GM19043 (cell line): ENCODE data around the gene HNRNPA0.

Experiments used
- ATAC-seq: cut with Tn5 transposase; IDR thresholded peaks from one replicate; pipeline ENCODE4 v1.9.1; 2021; ENCODE audit warnings: low read depth; ENCODE audit not compliant: unreplicated experiment

HNRNPA0 gene

DNA sequence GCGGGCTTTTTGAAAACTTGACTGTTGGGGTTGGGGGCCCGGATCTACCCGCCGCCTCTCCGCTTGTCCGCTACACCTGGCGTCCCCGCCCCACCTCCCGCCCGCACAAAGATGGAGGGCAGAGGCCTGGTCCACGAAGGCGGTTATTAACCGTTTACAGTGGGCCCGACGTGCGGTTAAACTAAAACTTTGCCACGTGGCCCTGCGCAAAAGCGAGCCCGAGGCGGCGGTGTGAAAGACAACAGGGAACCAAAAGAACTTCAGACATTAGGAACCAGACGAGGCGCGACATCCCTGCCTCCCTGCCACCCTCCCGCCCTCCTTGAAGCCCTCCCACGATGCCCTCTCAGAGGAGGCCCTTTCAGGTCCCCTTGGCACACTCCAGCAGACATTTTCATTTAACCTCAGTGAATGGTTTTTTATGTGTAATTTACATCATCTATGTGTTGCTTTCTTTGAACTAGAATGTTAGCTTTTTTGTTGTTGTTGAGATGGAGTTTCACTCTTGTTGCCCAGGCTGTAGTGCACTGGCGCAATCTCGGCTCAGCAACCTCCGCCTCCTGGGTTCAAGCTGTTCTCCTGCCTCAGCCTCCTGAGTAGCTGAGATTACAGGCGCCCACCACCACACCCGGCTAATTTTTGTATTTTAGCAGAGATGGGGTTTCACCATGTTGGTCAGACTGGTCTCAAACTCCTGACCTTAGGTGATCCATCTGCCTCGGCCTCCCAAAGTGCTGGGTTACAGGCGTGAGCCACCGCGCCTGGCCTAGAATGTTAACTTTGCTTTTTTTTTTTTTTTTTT, 999 bp upstream of the HNRNPA0 start:
- peak; percentile 5 for ATAC-seq

- ATAC-seq: peak; percentile 1
Measured at GRCh38 chr5:137753691-137754187, 424 bp downstream of the HNRNPA0 start.

DNA sequence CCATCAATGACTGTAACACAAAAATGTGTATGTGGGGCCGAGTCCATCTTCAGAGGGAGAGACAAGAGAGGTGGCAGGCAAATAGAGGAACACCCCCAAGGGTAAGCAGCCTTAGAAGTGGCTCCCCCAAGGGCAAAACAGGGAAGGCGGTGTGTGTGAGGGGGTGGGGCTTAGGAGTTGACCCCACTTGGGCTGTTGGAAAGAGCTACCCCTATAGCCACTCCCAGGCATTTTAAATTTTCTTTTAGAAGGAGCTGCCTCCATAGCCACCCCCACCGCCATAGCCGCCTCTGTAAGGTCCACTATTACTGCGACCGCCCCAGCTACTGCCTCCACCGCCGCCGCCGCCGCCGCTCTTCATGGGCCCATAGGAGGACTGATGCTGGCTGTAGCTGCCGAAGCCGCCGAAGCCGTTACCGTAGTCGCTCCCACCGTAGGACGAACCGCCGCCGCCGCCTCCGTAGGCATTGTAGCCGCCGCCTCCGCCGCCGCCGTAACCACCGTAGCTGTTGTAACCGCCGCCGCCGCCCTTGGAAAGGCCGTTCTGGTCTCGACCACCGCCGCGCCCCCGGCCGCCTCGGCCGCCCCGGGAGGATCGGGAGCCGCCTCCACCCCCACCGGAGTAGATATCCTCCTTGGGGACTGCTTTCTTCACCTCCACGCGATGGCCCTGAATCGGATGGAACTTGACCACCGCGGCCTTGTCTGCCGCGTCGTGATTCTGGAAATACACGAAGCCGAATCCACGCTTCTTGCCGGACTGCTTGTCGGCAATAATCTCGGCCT, 1.1 kb downstream of the HNRNPA0 start:
- ATAC-seq: no peak

DNA sequence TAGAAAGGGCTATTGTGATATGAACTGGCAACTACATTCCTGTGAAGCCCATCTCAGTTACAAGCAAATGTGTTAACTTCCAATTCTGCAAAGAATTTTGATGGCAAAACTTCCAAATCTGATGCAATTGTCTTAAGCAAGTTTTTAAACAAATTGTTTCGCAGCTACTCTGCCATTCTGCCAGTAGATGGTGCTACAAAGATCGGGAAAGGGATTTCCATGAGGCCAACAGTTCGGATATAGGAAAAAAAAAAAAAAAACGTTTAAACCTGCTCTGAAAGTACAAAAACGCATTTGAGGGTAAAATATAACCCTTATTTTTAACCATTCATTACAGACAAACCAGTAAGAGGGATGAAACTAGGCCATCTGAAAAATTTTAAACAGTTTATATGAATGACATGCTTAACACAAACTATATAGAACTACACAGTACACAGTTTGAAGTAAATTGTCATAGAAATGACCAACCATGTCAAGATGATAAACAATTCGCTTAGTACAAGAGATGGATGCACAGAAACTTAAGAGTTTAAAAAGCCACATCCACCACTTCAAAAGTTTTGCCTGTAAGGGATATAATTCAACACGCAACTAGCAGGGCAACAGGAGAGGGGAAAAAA, 2.2 kb downstream of the HNRNPA0 start:
- ATAC-seq: no peak

DNA sequence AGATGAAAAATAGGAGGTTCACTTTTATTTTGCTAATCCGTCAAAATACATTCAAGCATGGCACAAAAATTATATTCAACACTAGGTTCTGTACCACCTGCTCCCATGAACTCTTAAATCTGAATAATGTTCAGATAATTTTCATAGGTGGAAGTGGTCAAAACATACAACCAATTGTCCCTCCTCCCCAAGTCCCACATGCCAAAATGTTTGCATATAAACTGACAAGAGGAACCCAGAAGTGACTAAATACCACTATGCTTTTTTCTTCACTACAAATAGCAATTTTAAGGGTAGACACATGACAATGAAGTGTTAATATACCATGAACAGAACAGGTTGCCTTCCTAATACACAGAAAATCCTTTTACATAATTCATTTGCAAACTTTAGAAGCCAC, 3.7 kb downstream of the HNRNPA0 start:
- ATAC-seq: no peak

GRCh38 chr5:137747848-137748247, 6.3 kb downstream of the HNRNPA0 start:
- ATAC-seq: no peak

DNA sequence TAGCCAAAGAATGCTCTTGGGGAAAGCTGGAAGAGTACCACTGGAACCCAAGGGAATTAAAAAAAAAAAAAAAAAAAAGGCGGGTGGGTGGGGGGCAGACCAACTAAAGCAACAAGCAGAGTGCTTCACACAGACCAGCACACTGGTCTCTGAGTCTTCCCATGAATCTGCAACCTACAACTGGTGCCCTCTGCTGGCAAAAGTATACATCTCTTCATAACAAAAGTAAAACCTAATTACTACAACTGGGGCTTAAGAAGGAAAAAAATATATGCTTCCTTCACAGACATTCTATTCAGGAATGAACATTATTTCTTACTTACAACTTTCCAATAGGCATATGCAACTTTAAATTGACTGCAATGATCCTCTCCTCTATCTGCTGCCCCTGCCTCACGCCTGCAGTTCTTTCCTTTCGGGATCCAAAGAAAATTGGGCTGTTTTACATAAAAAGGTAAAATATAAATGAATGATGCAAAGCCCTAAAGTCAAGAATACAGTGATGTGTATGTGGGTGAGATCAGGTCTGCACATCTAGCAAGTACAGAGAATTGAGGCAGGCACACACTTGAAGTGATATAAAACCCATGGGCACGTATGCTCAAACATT, 11.0 kb downstream of the HNRNPA0 start:
- no peak for ATAC-seq

GRCh38 chr5:137741718-137742117, 12.4 kb downstream of the HNRNPA0 start:
- ATAC-seq: no peak

DNA sequence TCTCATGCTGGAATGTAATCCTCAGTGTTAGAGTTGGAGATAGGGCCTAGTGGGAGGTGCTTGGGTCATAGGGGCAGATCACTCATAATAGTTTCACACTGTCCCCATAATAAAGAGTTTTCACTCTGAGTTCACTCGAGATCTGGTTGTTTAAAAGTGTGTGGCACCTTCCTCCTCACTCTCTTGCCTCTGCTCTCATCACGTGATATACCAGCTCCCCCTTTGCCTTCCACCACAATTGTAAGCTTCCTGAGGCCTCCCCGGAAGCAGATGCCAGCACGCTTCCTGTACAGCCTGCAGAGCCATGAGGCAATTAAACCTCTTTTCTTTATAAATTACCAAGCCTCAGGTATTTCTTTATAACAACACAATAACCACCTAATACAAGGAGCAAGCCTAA, 14.4 kb downstream of the HNRNPA0 start:
- ATAC-seq: no peak

DNA sequence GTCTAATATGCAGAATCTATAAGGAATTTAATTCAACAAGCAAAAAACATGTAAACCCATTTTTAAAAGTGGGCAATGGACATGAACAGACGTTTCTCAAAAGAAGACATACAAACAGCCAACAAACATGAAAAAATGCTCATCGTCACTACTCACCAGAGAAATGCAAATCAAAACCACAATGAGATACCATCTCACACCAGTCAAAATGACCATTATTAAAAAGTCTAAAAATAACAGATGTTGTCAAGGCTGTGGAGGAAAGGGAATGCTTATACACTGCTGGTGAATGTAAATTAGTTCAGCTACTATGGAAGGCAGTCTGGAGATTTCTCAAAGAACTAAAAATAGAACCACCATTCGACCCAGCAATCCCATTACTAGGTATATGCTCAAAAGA, 15.2 kb downstream of the HNRNPA0 start:
- ATAC-seq: no peak

DNA sequence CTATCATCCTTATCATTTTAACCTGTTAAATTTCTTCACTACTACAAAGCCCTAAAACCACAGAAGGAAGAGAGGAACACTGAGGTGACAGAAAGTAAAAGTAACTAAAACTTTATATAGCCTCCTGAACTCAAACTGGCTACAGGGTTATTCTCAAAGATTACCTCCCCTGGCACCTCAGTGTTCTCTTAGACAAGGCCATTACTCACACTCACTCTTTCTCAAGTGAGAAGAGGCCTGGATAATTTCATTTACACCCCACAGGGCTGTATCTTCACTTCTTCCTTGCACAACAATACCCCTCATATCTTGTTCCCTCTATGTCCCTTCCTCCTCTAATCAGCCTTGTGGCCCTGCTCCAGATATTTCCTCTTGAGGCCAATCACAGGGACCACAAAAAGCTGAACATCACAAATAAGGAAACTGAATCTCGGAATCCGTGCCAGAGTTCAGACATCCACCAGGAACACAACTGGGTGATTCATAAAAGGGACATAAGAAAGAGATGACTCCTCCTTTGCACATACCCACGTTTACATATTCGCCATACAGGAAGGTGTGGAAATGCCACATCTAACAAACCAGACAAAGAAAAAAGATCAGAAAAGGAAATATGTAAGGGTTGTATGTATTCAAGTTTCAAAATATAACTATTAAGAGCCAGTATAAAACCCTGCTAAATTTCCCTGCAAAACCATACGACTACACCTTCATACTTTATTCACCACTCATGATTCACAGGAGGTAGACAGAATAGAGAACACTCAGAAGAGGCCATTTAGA, 16.6 kb downstream of the HNRNPA0 start:
- ATAC-seq: no peak

DNA sequence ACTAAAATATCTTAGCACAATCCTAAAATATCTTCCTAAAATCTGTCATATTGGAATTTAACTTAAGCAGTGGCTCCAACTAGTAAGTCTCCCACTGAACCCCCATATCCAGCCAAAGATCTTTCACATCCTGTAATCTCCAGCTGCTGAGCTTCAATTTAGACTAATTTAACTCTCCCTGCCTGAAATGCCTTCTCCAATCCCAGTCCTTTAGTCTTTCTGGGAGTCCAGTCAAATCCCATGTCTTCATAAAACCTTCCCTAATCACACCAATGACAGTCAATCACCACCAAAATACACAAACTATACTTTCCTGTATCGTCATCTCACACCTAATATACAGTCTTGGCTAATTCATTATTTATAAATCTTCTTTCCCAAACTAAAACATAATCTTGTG, 17.7 kb downstream of the HNRNPA0 start:
- ATAC-seq: no peak

DNA sequence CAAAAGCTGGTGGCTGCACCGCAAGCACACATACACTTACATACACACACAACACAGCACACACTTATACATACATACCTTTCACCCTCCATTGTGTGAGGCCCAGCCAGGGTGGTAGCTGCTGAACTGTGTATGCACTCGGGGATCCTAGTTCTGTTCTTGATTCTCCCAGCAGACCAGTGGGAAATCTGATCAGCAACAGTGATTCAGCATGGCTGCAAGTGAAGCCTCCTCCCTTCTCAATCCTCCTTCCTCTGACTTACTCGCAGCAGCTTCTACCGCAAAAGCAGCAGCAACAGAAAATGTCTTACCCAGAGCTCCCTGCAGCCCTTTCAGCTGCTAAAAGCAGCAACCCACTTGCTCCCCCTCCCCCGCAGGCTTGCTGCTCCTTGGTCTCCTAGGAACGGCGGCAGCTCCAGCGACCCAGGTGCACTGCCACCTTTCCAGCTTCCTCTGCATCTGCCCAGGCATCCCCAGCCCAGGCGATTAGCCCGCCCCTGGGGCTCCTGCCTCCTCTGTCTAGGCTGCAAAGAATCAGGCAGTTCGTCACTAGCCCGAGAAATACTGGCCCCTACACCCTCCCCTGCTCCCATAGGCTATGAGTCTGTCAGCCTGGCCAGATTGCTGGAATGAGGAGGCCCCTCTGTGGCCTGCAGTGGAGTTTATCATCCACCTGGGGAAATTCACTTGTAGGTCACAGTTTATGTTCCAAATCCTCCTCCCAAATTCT, 18.4 kb downstream of the HNRNPA0 start, which contains the start of gene KLHL3:
TSS of gene KLHL3 (minus strand) at position 535 of the 730 bp plus-strand sequence. CDS start at position 92, 443 bp downstream.
- peak; percentile 64 for ATAC-seq

GRCh38 chr5:137734962-137735554, 19.1 kb downstream of the HNRNPA0 start:
- ATAC-seq: peak; percentile 21

GRCh38 chr5:137734331-137734730, 19.8 kb downstream of the HNRNPA0 start:
- ATAC-seq: no peak

DNA sequence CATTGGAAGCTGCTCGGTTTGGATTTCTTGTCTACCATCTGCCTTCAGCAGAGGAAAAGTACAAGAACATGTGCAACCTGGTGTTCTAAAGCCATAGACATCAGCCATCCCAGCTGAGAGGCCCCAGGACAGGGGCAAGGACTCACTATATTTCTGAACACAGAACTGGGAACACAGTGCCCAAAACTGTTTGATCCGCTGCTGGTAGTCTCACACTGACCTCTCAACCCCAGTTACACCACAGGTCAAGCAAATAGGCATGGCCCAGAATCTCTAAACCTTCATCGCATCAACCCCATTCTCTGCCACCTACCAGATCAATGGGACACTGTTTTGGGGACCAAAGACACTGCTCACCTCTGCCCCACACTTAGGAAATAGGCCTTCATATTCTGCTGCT, 20.2 kb downstream of the HNRNPA0 start:
- no peak for ATAC-seq

GRCh38 chr5:137733006-137733405, 21.2 kb downstream of the HNRNPA0 start:
- ATAC-seq: no peak

DNA sequence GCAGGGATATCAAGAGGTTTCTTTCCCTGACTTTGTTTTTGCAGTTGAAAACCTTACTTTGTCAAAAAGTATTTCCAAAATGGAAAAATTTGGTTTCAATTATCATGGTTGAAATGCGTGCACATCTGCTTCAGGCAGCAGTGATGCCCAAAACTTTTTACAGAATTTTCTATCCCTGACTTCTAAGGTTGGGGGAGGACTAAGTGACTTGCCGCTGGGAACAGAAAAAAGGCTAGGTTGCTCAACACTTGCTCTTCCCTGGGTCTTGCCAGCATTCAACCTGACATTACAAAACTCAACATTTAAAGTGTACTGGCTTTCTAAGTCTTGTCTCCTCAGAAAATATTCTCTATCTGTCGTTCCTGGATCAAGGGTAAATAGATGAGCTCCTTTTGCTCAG, 23.0 kb downstream of the HNRNPA0 start:
- no peak for ATAC-seq

GRCh38 chr5:137730336-137730735, 23.8 kb downstream of the HNRNPA0 start:
- ATAC-seq: no peak
